ENCODE results near the gene PLA2G1B.

Gene PLA2G1B

DNA sequence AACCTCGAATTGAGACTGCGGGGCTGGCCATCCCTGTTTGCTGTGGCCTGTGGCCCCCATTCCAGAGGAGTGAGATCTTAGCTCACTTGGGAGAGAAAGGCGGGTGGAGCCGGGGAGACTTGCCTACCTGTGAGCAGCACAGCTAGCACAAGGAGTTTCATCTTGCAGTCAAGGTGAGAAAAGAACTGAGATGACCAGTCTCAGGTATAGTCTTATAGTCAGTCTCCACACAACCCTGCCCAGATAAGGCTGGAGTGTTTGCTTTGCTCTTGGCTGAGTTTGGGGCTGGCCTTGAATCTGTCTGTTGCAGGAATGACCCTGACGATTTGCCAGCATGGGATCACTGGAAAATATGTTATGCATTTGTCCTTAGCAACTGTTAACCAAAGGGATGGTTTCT lies at the start of gene PLA2G1B:
PLA2G1B (minus strand) TSS at position 187 of the 400 bp plus-strand sequence; CDS start at position 161, 26 bp downstream.
- no peak for DNase-seq

DNA sequence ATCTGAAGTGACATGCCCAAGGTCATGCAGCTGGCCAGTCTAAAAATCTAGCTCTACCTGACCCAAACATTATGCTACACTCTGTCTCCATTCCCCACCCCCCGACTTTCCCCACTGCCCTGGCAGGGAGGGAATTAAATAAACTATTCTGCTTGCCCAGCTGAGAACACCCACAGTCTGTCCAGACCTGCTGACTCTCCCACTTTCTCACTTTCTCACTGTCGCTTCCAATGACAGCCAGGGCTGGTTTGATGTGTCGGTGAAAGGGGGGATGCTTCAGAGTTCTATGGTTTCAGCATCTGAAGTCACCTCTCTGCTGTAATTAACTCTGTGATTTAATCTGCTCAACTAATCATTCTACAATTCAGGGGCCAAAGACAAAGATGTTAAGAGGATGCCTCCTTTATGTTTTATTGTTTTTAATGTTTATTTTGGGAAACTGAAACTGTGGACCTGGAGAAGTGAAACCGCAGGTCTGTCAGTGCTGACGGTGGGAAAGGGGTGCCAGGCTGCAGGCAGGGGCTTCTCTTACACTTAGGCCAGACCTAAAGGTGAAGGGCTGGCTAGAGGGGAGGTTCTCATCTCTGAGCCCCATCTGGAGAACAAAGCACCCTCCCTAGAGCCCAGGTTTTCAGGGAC lies 49.5 kb upstream of the PLA2G1B start:
- DNase-seq = no peak

DNA sequence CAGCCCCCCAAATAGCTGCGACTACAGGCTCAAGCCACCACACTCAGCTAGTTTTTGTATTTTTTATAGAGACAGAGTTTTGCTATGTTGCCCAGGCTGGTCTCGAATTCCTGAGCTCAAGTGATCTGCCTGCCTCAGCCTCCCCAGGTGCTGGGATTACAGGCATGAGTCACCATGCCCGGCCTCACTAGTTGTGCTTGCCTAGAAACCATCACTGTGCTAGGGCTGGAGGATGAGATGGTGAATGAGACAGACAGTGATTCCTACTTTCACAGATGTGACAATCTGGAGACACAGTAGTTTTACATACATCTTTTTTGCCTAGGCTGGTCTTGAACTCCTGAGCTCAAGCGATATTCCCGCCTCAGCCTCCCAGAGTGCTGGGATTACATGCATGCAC lies 48.8 kb upstream of the PLA2G1B start:
- no peak for DNase-seq

DNA sequence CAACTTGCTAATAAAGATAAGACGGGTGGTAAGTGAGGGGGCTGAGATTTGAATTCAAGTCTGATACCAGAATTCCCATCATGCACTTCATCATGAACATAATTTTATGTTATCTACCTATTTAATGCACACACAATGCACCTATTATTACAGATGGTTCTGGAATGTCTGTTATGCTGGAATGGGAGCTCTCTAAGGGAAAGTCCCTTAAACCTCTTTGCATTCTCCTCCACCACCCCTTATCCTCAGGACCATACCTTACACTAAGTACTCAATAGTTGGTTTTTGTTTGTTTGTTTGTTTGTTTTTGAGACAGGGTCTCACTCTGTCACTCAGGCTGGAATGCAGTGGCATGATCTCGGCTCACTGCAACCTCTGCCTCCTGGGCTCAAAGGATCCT lies 48.4 kb upstream of the PLA2G1B start:
- DNase-seq = no peak

DNA sequence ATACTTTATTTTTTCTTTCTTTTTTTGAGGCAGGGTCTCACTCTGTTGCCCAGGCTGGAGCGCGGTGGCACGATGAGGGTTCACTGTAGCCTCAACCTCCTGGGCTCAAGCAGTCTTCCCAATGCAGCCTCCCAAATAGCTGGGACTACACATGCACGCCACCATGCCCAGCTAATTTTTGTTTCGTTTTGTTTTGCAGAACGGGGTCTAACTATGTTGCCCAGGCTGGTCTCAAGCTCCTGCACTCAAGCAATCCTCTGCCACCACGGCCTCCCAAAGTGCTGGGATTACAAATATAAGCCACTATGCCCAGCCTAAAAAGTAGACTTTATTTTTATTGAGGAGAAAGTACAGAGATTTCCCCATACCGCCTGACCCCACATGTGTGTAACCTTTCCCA lies 46.1 kb upstream of the PLA2G1B start:
- no peak for DNase-seq

DNA sequence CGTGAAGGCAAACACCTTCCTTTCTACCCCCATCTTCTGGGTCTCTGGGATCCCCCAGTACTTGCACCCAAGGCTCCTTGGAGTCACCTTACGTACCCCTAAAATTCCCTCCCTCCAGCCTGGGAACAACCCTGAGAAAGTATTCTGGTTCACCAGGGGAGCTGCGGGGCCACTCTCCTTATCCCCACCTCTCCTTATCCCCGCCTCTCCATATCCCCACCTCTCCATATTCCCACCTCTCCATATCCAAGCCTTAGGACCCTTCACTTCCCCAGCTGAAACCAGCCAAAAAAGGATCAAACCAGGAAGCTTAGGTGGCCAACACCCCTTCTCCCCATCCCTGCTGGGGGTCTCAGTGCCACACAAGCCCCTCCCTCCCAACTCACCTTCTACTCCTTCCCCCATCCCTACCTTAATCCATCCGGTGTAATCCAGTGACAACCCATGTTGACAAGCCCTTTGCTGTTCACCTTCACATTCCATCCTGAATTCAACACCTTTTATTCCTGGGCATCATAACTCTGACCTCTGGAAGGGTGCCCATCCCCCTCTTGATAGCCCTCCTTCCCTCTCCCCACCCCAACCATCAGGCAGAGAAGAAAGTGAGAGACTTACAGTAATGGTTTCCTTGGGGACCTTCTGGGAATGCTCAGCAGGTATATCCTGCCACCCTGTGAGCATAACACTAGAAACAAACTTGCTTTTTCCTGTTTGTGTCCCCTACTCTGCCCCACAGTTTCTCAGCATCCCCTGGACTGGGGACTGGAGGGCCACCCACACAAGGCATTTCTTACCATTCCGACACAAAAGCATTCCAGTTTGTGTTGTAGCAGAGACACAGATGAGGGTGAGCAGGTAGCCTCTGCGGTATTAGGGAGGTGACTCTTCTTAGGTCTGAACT lies 43.0 kb upstream of the PLA2G1B start:
- no peak for DNase-seq

DNA sequence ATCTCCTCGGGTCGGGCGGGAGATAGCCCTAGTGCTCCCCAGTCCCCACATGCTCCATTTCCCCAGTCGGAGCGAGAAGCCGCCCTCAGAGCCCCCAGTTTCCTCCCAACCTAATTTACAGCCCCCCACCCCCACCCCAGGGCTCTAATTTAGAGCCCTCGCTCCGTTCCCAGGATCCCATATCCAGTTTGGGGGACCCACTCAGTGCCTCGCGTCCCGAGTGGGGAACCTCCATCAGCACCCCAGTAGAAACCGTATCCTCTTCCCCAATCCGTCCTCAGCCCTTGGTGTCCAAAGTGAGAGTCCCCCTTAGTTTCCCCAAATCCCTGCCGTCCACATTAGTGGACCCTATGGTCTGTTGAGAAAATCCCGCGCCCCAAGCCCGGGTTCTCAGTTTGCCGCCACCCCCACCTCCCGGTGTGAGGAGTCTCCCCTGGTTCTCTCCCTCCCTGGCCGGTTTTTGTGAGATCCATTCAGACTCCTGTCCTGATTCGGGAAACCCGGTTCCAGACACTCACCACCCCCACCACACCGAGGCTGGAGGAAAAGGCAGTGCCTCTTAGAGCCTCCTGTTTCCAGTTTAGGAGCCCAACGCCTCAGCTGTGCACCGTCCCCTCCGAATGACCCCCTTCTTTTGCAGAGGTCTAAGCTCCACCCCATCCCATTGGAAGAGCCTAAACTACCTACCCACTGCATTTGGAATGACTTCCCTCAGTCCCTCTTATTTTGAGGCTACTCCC lies 42.2 kb upstream of the PLA2G1B start:
- DNase-seq = no peak

DNA sequence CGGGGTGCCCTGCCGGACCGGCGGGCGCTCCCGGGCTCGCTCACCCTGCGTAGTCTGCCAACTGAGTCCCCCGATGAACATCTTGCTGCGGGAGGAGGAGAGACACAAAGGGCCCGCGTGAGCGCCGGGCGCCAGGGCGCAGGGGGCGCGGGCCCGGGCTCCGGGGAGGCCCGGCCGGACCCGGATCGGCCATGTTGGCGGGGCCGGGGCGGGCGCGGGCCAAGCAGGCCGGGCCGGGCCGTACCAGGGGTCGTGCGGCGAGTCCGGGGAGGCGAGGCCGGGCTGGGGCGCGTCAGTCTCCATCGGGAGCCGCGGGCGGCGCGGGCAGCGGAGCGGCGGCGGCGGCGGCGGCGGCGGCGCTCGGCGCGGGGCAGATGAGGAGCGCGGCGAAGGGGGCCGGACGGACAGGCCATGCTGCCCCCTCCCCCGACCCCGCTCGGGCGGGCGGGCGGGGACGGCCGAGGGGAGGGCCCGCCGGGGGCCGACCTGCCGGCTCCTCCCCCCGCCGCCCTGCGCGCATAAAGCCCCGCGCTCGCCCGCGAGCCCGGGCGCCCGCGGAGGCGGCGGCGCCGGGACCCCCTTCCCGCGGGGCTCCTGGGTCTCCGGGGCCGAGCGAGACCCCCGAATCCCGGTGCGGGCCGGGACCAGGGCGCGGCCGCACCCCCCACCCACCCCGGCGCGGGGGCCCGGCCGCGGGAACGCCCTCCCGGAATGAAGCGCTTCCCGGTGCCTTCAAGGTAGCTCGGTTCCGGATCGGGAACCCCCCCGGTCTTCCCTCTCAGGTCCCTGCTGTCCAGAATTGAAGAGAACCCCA lies 41.4 kb upstream of the PLA2G1B start, which contains the start of gene MSI1:
MSI1 (minus strand) TSS at position 376 of the 814 bp plus-strand sequence; CDS start at position 303, 73 bp downstream.
- no peak for DNase-seq

DNA sequence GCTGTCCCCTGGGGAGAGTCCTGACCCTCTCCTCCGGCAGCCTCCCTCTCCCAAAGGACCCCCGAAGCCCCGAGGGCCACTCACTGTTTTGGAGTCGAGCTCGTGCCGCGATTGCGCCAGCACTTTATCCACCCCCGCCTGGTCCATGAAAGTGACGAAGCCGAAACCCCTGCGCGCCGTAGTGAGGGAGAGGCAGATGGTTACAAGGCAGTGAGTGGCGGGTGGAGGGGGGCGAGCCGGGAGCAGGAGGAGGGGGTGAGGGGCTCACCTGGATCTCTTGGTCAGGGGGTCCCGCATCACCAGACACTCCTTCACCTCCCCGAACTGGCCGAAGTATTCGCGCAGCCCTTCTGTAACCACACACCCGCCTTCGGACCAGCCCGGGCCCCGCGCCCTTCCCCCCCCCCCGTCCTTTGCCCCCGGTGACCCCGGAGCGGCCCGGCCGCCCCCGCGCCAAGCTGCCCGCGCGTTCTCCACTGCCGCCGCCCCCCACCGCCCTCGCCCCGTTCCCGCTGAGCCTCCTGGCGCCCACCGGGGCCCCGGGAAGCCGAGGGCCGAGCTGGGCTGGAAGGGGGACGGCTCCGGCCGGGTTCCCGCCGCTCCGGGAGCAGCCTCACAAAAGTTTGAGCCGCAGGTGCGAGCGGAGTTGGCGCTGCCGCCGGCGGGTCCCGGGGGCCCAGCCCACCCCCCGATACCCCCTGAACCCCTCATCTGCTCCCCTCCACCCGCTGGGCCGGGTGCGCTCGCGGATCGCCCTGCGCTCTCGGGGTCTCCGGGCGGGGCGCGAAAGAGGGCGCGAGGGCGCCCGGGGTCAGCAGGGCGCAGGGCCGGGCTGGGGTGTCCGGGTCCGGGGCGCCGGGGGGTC lies 40.6 kb upstream of the PLA2G1B start:
- DNase-seq = no peak

DNA sequence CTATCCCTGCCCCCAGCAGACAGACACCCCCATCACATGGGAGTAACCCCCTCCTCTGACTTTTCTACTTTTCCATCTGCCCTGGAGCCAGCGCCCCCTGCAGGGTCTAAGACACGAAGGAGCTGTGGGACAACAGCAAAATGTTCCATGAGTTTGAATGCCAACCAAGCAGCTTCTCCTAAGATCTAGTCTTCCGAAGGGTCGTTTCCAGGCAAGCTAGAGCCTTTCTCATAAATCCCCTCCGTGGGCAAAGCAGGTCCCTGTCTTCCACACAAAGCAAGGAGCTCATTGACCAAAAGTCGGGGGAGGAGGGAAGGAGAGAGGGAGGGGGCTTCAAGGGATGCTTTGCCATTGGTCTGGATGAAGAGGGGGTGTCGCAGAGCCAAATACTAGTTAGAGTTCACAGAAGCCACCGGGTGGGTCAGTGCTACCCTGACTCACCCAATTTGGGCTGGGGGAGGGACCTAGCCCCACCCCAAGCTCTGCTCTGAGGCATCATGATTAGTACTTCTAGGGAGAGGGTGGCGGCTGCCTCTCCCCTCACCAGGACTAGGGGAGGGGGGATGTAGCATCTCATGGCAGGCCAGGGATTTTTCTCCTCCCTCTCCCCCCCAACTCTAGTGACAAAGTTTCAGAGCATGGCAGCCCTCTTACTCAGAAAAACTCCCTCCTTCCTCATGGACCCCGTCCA lies 39.8 kb upstream of the PLA2G1B start:
- no peak for DNase-seq

DNA sequence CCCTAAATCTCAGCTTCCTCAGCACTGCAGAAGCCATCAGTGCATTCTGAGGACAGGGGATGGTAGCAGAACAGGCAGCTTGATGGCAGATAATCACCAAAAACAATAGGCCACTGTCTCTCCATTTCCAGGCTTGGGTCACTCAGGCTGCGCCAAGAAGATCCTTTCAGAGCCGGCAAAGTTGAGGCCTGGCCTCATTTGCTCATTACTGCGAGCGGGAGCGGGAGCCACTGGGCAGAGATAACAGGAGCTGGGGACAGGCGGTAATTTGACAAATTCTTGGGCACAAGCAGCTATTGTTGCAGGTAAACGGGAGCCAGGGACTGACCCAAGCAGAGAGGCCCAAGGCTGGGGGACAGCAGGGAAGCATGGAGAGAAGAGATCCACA lies 39.3 kb upstream of the PLA2G1B start:
- DNase-seq = no peak

DNA sequence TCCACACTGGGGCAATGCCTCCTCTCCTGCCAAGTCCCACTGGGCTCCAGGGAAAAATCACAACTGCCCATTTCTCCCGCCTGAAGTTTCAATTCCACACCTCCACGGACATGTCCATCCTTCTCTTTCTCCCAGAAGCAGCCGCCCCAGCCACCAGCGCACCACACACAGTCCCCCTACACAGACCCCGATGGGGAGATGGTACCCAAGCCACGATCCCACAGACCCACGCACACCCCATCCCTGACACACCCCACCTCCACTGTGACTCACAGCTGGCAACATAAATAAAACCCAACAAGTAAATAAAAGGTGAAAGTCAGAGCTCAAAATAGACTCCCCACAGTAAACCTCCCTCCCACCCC lies 38.7 kb upstream of the PLA2G1B start:
- no peak for DNase-seq

DNA sequence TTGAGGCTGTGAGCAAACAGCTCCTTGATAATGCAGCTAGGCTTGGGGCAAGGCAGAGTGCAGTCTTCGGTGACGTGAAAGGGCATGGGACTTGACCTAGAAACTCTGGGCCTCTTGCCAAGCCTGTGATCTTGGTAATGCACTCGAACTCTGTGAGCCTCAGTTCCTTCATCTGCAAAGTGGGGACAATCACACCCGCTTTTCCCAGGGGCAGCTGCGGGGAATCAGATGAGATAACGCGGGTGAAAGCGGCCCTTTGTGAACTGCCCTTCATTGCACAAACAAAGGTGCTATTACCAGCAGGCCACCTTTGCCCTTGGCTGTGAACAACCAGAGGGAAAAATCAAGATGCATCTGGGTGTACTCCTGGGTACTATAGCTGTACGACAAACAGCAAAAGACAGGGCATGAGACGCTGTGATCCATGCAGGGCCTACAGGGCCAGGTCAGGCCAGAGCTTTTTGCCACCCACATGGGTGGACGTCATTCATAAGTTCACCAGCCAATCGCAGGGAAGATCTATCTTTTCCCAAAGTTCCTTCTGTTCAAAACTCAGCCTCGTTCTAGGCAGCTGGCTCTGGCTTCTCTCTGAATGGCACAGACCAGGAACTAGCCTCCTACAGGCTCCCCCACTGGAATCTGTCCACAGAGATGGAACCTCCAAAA lies 38.2 kb upstream of the PLA2G1B start:
- DNase-seq = no peak

DNA sequence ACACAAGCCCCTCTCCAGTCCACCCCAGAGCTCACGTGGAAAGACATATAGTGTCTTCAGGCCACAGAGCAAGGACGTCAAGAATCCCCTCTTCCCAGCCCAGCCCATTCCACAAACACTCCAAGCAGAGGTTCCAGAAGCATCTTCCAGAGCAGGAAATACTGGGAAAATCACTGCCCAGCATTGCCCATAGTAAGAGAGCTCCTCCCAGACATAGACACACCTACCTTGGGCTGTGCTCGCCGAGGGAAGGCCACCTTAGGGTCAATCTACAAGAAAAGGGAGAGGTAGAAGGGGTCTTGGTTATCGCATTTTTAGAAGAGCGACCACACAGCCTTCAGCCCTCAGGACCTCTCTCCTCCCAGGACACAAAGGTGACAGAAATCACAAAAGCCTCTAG lies 36.9 kb upstream of the PLA2G1B start:
- DNase-seq = no peak

DNA sequence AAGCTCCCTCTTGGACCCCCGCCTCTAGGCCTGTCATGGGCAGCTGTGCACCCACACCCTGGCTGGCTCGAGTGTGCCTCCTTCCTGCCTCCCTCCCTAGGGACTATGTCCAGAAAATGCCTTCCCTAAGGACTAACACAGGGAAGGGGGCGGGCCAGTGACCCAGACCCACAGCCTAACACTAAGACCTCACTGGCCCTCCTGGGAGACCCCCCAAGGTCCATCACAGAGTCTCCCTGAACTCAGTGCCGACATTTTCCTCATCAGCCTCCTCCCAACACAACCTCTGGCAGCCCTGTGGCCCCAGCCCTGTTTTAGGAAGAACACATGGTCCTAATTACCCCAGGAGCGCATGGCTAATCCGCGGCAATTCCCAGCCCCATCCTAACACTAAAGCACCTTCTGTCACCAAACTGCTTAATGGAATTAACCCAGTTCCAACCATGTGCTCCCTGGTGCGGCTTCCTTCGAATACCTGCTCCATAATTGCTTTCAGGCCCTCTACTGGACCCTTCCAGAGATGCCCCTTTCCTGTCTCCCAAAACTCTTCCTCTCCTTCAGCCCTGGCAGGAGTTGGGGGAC lies 35.8 kb upstream of the PLA2G1B start:
- DNase-seq = no peak

DNA sequence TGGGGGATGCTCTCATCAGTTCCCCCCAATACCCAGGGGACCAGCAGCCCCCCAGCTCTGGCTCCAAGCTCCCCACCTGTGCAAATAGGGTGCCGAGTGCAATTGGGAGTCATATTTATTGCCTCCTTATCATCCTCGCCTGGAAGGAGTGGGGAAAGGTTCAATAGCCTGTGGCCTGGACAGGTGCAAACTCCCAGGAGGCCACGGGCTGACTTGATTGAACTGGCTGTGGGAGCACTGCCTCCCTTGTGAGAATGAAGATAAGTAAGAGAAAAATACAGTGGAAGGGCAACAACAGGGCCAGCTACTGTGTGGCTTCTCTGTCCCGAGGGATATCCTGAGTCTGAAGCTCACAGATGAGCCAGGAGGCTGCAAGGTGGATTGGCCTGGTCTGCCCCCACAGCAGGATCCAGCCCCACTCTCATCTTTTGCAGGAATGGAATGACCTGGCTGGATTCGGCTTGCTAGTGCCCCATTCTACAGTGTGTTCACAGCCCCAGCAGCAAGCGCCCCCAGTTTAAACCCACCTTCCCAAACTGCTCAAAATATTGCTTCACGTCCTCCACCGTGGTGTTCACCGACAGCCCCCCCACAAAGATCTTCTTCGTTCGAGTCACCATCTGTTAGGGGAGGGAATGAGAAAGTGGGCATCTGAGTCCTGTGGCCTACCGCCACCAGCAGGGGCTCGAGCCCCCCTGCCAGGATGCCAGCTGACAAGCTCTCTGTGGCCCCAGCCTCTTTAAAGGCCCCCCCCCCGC lies 35.1 kb upstream of the PLA2G1B start:
- no peak for DNase-seq

DNA sequence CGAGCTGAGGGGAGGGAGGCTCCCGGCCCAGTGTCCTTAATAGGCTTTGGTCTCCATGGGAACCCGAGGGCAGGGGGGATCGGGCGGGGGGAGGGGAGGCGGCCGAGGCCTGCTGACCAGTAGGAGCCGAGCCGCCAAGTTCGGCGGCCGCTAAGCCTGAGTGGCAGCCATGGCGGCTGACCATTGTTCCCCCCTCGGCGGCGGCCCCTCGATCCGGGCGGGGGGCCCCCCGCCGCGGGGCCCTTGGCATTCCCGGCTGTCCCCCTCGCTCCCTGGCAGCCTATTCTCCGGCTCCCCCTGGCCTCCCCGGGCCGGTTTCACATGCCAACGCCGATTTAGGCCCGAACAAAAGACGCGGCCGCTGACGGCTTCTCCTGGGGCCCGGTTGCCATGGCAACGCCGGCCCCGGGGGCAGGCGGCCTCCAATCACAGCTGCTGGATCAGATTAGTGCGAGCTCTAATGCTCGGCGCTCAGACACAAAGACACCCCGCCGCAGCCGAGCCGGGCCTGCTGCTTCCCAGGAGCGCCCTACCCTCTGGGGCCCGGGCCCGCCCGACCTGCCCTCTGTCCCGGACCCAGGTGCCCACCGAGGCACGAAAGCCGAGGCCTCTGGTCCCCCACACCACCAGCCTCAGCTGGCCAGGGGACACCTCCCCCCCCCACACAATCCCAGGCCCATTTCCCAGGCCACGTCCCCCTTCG lies 34.1 kb upstream of the PLA2G1B start:
- DNase-seq = peak in 1 of 2 experiments; percentile 19

DNA sequence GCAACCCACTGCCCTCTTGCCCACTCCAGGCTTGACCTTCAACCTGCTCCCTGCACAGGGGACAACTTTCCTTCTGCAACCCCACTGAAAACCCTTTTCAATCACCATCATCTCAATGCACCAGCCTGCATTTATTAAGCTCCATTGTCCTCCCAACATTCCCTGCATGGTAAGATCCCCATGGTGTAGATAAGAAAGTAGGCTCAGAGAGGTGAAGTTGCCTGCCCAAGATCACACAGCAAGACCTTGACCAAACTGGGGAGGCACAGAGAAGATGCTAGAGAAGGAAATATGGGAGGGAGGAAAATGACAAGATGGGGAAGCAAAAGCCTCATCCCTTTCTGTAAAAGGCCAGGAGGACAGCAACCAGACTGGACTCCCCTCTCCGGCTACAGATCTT lies 31.5 kb upstream of the PLA2G1B start:
- no peak for DNase-seq
